GM19099 (cell line): ENCODE data around the gene FAM83E.

Experiments used
- POLR2A ChIP-seq: IDR thresholded peaks from 3 replicates; pipeline ENCODE4 v1.6.1; 2011; ENCODE audit warnings: low read depth; ENCODE audit not compliant: insufficient read length; ENCODE audit errors: extremely low read depth

FAM83E gene

DNA sequence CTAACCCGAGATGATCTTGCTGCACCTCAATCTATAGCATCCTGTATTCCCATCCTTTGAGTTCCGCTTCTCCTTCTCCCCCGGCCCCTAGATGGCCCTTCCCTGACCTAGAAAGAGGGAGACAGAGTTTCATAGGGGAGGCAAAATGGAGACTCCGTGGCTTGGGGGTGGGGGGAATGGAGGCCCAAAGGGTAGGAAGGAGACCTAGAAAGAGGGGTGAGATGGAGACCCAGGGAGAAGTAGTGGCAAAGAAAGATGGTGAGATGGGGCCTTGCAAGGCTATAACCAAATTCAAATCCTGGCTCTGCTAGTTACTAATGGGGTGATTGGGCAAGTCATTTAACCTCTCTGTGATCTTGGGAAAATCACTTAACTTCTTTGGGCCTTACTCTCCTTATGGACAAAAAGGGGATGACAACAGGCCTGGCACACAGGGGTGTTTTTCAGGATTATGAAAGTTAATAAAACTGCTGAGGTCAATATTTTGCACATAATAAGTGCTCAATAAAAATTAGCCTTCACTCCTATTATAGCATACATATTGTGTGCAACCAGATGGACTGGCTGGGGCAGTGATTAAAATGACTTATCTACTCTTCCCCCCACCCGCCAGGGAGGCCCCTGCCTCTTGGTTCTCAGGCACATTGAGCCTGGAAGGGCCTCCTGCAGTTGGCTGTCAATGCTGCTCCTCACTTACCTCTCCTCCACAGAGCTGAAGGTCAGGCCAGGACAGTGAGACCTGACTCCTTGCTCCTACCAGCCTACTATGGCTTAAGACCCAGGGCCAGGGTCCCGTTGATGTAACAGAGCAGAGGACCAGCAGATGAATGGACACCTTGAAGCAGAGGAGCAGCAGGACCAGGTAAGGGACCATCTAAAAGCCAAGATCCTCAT, 5.1 kb upstream of the FAM83E start:
- no peak for TF ChIP-seq POLR2A

DNA sequence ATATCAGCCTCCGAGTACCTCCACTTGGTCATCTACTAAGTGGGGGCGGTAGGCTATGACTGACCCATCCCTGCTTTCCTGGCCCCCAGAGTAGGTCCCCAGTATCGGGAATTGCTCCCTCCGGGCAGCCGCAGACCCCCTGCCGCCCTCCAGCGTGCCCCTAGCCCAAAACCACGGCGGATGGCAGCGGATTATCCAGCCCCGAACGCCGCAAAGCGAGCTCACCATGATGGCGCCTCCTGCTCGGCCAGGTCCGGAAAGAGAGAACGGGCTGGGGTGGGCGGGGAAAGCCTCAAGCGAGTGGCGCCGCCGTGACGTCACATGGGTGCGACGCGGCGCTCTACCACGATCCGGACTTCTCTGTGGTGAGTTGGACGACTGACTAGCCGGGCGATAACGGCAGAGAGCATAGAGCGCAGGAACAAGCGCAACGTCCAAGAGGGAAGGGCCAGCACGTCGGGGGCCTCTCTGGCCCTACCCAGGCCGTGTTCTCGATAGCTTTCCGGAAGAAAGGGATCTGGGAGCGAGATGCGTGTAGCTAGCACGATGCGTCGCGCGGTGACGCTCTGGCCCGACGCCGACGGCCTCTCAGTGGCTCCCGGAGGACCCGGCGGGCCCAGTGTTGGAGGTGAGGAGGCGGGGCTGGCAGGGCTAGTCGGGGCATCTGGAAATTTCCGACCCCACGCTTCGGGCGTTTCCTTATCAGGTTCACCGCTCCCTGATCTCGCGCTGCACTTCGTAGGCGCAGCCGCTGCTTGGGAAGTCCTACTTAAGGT, 4.2 kb upstream of the FAM83E start, which contains the start of the genes RPL18 and SPHK2:
TSS of gene RPL18 (minus strand) at position 263 of the 776 bp plus-strand sequence. CDS start at position 228, 35 bp downstream.
TSS of gene SPHK2 (plus strand) at position 591 of the 776 bp plus-strand sequence. CDS start 1,009 bp downstream, outside the sequence.
- TF ChIP-seq POLR2A, result peak; percentile 95

DNA sequence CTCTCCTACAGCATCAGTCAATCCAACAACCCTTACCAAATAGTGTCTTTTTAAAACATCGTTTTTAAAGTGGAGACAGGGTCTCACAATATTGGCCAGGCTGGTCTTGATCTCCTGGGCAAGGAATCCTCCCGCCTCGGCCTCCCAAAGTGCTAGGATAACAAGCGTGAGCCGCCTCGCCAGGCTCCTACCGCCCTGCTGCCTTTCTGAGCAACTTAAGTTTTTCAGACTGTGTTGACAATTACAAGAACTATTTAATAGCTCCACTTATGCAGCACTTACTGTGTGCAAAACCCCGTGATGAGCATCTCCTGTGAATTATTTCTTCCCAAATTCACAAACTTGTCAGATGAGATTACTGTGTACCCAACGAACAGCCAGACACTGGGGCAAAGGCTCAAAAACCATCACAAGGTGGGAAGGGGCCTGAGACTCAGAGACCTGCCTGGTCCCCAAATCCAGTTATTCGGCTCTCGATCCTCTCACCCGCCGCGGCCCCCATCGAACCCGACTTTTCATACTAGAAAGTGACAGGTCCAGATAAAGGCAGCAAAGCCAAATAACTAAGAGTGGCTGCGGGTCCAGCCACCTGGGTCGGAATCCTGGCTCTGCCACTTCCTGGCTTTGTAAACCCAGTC, 3.5 kb upstream of the FAM83E start:
- TF ChIP-seq POLR2A, result no peak

DNA sequence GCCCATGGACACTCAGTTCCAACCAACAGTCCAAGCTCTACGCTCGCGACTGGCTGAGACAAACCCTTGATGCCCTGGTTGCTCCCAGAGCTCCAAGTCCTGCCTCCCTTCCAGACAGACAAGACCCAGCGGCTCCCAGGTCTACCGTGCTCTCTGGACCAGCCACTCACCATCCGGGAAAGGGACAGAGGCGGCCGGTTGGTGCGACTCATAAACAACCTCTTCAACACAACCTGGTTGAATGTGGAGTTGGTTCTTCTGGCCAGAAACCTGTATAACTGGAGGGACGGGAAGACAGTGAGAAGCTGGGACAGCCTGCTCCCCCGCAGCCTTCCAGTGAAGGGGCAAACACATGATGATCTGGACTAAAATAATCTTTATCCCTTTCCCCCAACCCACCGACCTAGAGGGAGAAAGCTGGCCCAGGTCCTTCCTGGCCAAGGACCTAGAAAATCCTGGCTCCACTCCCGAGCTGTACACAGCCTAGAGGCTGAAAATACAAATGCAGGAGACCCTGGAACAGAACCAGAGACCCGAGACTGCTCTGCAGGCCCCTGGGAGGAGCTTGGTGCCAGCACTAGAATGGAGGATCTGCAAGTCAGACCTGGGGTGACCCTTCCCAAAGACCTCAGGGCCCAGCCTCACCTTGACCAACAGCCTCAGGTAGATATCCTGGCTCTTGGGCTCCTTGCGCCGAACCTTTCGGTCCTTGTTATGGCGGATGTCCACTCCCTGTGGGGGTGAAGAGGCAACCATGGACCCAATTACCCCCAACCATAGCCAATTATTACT, 2.5 kb upstream of the FAM83E start:
- no peak for TF ChIP-seq POLR2A

DNA sequence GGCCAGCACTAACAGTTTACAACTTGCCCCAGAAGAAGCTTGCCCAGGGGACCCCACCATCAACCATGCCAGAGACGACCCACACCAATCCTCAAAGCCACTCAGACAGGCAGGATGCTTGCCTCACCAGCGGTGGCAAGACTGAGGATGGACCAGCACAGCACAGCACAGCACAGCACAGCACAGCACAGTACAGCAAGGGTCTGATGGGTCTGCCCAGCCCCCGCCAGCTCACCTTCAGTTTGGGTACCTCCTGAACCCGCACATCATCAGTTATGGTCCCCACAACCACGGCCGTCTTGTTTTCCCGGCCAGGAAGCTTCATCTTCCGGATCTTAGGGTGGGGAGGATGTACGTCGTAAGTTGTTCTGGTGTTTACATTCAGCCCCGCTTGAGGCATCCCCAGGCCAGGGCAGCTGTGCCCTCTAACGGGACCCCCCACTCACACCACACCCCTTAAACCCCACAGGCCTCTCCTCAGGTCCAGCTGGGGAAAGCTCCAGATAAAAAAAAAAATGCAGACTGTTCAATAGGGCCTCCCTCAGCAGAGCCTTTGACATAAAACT, 1.7 kb upstream of the FAM83E start:
- TF ChIP-seq POLR2A, result no peak

DNA sequence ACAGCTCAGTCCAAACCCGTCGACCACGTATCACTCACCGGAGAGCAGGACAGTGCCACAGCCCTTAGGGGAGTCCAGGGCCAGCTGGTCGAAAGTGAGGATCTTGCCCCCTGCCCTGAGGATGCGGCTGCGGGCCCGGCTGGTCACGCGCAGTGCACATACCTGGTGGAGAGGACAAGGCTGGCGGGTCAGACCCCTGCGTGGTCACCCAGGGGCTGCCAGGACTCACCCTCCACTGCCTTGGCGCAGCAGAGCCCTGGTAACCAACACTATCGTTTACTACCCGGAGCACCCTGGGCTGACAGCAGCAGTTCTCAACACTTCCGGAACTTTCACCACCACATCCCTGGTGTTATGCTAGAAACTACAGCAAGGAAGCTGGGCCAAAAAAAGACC, 1.2 kb upstream of the FAM83E start:
- TF ChIP-seq POLR2A, result no peak

DNA sequence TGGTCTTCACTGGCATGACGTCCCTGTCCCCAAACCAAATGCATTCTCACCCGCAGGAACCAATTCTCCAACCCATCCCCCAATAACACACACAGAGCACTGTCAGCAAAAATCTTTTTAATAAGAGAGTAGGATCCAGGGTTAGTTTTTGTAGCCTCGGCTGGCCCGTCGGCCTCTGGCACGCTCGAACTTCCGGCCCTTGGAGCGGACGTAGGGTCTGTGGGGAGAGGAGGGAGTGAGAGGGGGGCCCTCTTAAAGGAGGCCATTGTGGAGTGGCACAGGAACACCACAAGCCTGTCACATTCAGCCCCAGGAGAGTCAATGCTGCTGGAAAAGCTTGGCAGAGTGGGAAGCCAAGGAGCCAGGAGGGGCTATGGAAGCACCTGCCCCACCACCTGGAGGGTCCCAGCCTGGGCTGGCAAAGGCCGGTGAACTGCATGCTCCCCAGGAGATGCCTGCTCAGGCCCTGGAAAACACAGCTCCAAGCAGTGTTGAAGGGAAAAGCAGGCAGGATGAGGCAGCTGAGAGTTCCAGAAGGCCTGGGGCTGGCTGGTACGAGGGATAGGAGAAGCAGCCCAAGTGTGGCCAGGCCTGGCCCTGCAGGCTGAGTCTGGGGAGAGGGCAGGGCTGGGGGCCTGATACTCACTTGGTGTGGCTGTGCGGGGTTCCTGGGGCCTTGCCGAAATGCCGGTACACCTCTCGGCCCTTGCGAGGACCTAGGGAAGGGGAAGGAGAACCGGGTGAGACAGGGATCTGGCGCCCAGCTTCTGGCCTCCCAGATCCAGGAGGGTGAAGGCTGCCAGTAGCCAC, 560 bp upstream of the FAM83E start:
- no peak for TF ChIP-seq POLR2A

DNA sequence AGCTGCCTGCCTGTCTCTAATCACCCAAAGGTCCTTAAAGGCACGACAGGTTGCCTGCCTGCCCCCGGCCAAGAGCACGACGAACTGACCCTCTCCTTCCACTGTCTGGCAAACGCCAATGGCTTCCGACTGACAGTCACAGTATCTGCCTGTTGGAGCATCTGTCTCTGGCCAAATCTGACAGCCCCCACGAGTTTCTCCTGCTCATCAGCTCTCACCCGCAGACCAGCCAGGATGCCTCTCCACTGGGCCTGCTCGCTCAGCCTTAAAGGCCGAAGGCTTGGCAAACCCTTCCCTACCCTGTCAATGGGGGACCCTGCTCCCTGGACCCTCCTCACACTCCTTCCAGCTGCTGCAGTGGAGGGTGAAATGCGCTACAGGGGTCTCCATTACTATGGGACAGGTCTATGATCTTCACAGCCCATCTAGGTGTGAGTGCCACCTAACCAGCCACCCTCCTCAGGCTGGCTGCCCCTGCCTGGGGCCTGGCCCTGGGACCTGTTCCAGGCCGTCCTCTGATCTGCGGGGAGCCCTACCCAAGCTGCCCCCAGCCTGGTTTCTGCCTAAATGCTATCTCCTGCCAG, 932 bp downstream of the FAM83E start:
- TF ChIP-seq POLR2A, result peak; percentile 8

DNA sequence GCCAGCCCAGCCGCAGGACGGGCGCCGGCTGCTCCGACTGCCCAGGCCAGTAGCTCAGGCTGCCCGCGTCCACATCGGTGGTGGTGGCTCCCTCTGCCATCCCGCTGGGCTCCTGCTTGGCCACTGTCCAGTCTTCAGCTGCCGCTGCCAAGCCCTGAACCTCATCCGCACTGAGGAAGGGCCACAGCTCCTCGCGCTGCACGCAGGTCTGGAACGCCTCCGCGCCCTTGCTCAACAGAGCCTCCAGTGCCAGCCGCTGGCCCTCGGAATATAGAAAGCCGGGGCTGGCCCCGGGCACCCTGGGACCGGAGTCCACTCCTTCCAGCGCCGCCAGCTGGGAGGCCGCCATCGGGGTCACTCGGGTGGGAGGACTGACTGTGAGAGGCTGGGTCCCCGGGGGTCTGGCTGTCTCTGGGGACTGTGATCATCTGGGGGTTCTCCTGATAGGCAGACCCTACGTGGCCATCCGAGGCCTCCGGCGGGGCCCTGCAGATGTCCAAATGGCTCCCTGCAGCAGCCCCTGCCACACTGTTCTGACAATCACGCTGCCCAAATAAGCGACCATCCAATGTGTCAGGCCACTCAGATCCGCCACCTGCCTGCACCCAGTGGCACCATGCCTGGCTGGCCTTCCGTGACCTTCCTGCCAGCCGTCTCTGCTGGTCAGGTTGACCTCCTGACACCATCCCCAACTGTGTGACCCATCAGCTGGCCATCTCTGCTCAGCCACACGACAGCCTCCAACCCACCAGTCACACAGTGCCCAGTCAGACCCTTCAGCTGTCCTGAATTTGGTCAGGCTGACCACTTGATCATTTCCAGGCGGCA, 1.6 kb downstream of the FAM83E start:
- no peak for TF ChIP-seq POLR2A

DNA sequence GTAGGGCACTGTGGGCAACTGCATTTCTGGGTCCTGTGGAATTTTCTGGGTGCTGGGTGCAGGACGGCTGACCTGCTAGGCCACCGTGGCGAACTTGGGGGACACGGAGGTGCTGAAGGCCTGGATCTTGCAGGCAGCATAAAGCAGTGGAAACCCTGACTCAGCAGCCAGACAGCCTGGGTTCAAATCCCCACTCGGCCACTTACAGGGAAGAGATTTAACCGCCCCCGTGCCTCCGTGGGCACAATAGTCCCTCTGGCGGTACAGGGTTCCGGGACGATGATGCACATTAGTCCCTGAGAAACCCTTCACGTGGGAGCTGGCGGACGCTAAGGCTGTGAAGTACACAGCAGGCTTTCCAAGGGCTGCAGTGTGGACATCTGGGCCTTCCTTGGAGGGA, 3.0 kb downstream of the FAM83E start:
- no peak for TF ChIP-seq POLR2A

DNA sequence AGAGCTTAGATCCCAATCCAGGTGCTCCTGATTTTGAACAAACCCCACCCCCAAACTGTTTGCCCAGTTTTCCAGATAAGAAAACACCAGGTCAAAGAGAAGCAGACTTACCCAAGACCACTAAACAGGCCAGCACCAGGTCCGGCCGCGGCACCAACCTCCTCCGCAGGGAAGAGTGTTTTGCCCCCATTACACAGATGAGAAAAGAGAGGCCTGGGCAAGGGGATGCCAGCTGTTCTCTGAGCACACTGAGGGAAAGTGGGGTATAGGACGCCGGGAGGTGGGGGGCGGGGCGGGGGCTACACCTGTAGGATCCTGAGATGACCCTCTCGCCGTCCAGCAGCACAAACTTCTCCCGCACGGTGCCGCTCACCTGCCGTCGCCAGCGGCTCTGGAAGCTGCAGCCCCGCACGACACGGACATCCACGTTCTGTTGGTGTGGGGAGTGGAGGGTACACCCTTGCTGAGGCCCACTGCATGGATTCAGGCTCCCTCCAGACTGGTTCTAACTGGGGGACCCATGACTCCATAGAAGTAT, 5.2 kb downstream of the FAM83E start:
- TF ChIP-seq POLR2A, result no peak

DNA sequence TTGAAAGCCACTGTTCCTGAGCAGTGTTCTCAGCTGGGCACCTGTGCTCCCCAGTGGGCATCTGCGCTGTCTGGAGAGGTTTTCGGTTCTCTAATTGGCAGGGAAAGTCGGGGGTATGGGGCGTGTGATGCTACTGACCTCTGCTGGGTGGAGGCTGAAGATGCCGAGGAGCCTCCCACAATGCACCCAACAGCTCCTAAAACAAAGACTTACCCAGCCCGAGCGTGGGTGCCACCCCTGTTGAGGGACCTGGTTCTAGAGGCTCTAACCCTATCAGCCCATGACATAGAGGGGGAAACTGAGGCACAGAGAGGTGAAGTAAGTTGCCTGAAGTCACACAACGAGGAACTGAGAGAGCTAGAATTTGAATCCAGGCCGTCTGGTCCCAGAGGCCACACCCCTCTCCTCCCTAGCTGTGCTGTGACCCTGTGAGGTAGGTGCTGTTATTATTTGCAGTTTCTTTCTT, 6.0 kb downstream of the FAM83E start:
- TF ChIP-seq POLR2A, result no peak
